Measurements from ENCODE around the gene CYBC1. TPM values are rescaled to one million over a fixed set of nuclear protein-coding genes. Genes with fewer than 3 reads are reported as not detected.

CYBC1 gene
- total RNA-seq, 4 donors from 2014 or later = 17.3 to 29.8 (median 19.3) TPM

DNA sequence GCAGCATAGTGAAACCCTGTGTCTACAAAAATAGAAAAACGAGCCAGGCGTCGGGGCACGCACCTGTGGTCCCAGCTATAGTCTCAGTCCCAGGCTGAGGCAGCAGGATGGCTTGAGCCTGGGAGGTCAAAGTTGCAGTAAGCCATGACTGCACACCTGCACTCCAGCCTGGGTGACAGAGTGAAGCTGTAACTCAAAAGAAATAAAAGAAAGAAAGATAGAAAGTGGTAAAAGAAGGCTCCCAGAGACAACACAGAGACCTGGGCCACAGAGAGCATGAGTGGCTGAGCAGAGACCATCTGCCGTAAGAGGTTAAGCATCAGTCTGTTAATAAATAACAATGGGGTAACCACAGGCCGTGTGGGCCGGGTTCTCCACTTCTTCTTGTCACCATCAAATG, 47.7 kb downstream of the CYBC1 start:
- H3K27ac ChIP-seq = no peak overlapping the region
- H3K4me3 ChIP-seq = no peak overlapping the region
- H3K4me1 ChIP-seq = peaks cover 30 to 34% of the 10 kb centered on the region in 2 donors
- in situ Hi-C loops (cut with MboI; ENCODE audit: low sequenced_read_pairs in 4 of 4) = no loop called here
- H3K27me3 ChIP-seq = no peaks in the 10 kb centered on the region
- H3K9me3 ChIP-seq = no peaks in the 10 kb centered on the region
- ATAC-seq = no peak
- DNase-seq = no peak
- no peak for TF ChIP-seq POLR2A (IDR thresholded peaks at IDR 0.05)
- TF ChIP-seq, protein P1, sequence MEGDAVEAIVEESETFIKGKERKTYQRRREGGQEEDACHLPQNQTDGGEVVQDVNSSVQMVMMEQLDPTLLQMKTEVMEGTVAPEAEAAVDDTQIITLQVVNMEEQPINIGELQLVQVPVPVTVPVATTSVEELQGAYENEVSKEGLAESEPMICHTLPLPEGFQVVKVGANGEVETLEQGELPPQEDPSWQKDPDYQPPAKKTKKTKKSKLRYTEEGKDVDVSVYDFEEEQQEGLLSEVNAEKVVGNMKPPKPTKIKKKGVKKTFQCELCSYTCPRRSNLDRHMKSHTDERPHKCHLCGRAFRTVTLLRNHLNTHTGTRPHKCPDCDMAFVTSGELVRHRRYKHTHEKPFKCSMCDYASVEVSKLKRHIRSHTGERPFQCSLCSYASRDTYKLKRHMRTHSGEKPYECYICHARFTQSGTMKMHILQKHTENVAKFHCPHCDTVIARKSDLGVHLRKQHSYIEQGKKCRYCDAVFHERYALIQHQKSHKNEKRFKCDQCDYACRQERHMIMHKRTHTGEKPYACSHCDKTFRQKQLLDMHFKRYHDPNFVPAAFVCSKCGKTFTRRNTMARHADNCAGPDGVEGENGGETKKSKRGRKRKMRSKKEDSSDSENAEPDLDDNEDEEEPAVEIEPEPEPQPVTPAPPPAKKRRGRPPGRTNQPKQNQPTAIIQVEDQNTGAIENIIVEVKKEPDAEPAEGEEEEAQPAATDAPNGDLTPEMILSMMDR (IDR thresholded peaks at IDR 0.05 in 4 of 5, conservative IDR thresholded peaks at IDR 0.05 in 1 of 5) = no peak
- intact Hi-C loops (cut with DNase I; ENCODE audit: low total_unique reads) = no loop called here
- H3K36me3 ChIP-seq = peaks cover 0 to 28% of the 10 kb centered on the region in 2 donors

- Histone ChIP-seq H3K27ac (no peak overlapping the region), H3K9me3 (no peaks in the 10 kb centered on the region), H3K27me3 (no peaks in the 10 kb centered on the region), H3K36me3 (peaks cover 0 to 28% of the 10 kb centered on the region in 2 donors), H3K4me3 (no peak overlapping the region), H3K4me1 (peaks cover 17 to 22% of the 10 kb centered on the region in 2 donors)
- ATAC-seq (no peak), DNase-seq (no peak)
- in situ Hi-C loops (cut with MboI; ENCODE audit: low sequenced_read_pairs in 4 of 4) (no loop called here), intact Hi-C loops (cut with DNase I; ENCODE audit: low total_unique reads) (no loop called here)
- TF ChIP-seq, protein P1 (IDR thresholded peaks at IDR 0.05 in 4 of 5, conservative IDR thresholded peaks at IDR 0.05 in 1 of 5) = no peak
- no peak for TF ChIP-seq POLR2A (IDR thresholded peaks at IDR 0.05)
Measured at GRCh38 chr17:82400830-82401229, 49.7 kb downstream of the CYBC1 start.

- no peaks in the 10 kb centered on the region for H3K27me3 ChIP-seq
- DNase-seq = no peak
- H3K27ac ChIP-seq = peak overlapping the region; percentile 36 to 75 (median 54)
- ATAC-seq = peak in 1 of 2 donors; percentile 21
- intact Hi-C loops (cut with DNase I; ENCODE audit: low total_unique reads) (no loop called here), in situ Hi-C loops (cut with MboI; ENCODE audit: low sequenced_read_pairs in 4 of 4) (no loop called here)
- H3K9me3 ChIP-seq = no peaks in the 10 kb centered on the region
- H3K4me3 ChIP-seq = no peak overlapping the region
- TF ChIP-seq, protein P1 (IDR thresholded peaks at IDR 0.05 in 4 of 5, conservative IDR thresholded peaks at IDR 0.05 in 1 of 5) = no peak
- TF ChIP-seq POLR2A (IDR thresholded peaks at IDR 0.05) = no peak
- H3K4me1 ChIP-seq = peaks cover 17 to 22% of the 10 kb centered on the region in 2 donors
- H3K36me3 ChIP-seq = peaks cover 0 to 28% of the 10 kb centered on the region in 2 donors
Measured at GRCh38 chr17:82400206-82400605, 50.3 kb downstream of the CYBC1 start.

- no peak for TF ChIP-seq POLR2A (IDR thresholded peaks at IDR 0.05)
- TF ChIP-seq, protein P1 (IDR thresholded peaks at IDR 0.05 in 4 of 5, conservative IDR thresholded peaks at IDR 0.05 in 1 of 5) = no peak
- H3K36me3 ChIP-seq = peaks cover 0 to 28% of the 10 kb centered on the region in 2 donors
- no peaks in the 10 kb centered on the region for H3K9me3 ChIP-seq
- intact Hi-C loops (cut with DNase I; ENCODE audit: low total_unique reads) = no loop called here
- H3K27ac ChIP-seq = peak overlapping the region; percentile 38 to 75 (median 54)
- in situ Hi-C loops (cut with MboI; ENCODE audit: low sequenced_read_pairs in 4 of 4) = no loop called here
- no peak overlapping the region for H3K4me3 ChIP-seq
- peaks cover 17 to 22% of the 10 kb centered on the region in 2 donors for H3K4me1 ChIP-seq
- peak; percentile 82 to 91 for ATAC-seq
- H3K27me3 ChIP-seq = no peaks in the 10 kb centered on the region
- DNase-seq = peak; percentile 57 to 79
Measured at GRCh38 chr17:82399601-82400101, 50.9 kb downstream of the CYBC1 start.

DNA sequence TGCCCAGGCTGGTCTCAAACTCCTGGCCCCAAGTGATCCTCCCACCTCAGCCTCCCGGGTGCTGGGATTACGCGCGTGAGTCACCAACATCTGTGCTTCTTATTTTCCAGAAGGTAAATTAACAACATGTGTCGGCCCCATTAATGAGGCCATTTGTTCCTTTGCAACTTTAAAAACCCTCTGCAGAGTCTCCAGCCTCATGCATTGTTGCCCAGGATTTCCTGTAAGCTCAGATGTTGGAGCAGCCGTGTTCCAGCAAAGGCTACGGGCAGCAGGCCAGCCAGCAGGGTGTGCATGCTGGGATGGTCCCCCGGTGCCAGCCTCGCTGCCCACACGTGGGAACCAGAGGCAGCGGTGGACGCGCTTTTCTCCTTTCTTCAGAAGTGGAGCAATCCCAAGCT, 51.5 kb downstream of the CYBC1 start:
- ATAC-seq = peak; percentile 51 to 60
- H3K36me3 ChIP-seq = peaks cover 0 to 23% of the 10 kb centered on the region in 2 donors
- DNase-seq = peak; percentile 51 to 69
- H3K27me3 ChIP-seq = no peaks in the 10 kb centered on the region
- no peak overlapping the region for H3K4me3 ChIP-seq
- in situ Hi-C loops (cut with MboI; ENCODE audit: low sequenced_read_pairs in 4 of 4) = no loop called here
- H3K27ac ChIP-seq = peak overlapping the region; percentile 38 to 75 (median 54)
- peaks cover 17 to 22% of the 10 kb centered on the region in 2 donors for H3K4me1 ChIP-seq
- intact Hi-C loops (cut with DNase I; ENCODE audit: low total_unique reads) = no loop called here
- TF ChIP-seq, protein P1 (IDR thresholded peaks at IDR 0.05 in 4 of 5, conservative IDR thresholded peaks at IDR 0.05 in 1 of 5) = no peak
- no peak for TF ChIP-seq POLR2A (IDR thresholded peaks at IDR 0.05)
- H3K9me3 ChIP-seq = no peaks in the 10 kb centered on the region
